Endothelial cell of umbilical vein (primary cell): ENCODE results near the gene FSTL4. TPM values are rescaled to one million over a fixed set of nuclear protein-coding genes. Genes with fewer than 3 reads are reported as not detected.
"Not testable (repeated sequence)": the region's sequence is repeated elsewhere in the genome, so short reads cannot be mapped to it uniquely, and the experiment has no call there.

Experiments used
- BruUV-seq: library from RNA; stranded (reverse); fragments of 400-500 nt; replicated peaks from 2 replicates; lab custom pipeline; 2021; lab: Mats Ljungman, UMichigan
- CTCF ChIA-PET: fragments of 300-600, 350-600 bp; sonication (Branson Sonifier 250); formaldehyde crosslinking; loops from one replicate; lab custom pipeline; 2021; ENCODE audit warnings: antibody characterized with exemption, inconsistent platforms; lab: Charles Lee
- POLR2A ChIA-PET: fragments of 300-600, 350-600 bp; sonication (Branson Sonifier 250); formaldehyde crosslinking; loops from one replicate; lab custom pipeline; 2021; ENCODE audit warnings: antibody characterized with exemption, inconsistent platforms; lab: Charles Lee
- DNase-seq: peaks from one replicate; pipeline ENCODE4 v3.0.0-alpha.2; 2011; ENCODE audit warnings: low read depth, low spot score
- FAIRE-seq: peaks from 2 replicates; lab custom pipeline; 2011; peaks lifted over from hg19 to GRCh38; lab: Jason Lieb, UNC
- H2AFZ ChIP-seq: 2 replicates; pipeline ENCODE4 v1.6.0; 2012; ENCODE audit warnings: low read depth, low read length, control low read depth, inconsistent platforms
- H3K27ac ChIP-seq: 2 replicates; pipeline ENCODE4 v1.5.1; 2011; ENCODE audit warnings: low read depth, mild to moderate bottlenecking, control low read depth, low read length, moderate library complexity; ENCODE audit not compliant: insufficient read depth
- H3K27me3 ChIP-seq, 2 experiments: 2 replicates each; pipeline versions ENCODE4 v1.6.0 to v1.6.1; 2011; ENCODE audit warnings: low read length in 2 of 2, mixed read lengths in 1 of 2; ENCODE audit not compliant: control insufficient read depth in 2 of 2, insufficient read depth in 2 of 2
- H3K36me3 ChIP-seq, 2 experiments: 2 replicates in 1 of 2; 3 replicates in 1 of 2; pipeline ENCODE4 v1.5.1; 2011; ENCODE audit warnings: low read length in 2 of 2, mild to moderate bottlenecking in 1 of 2, moderate library complexity in 1 of 2; ENCODE audit not compliant: control insufficient read depth in 2 of 2, insufficient read depth in 2 of 2; ENCODE audit errors: extremely low read depth in 1 of 2
- H3K4me1 ChIP-seq: 3 replicates; pipeline ENCODE4 v1.5.1; 2011; ENCODE audit warnings: mild to moderate bottlenecking, low read length; ENCODE audit not compliant: control insufficient read depth, insufficient read depth; ENCODE audit errors: extremely low read depth
- H3K4me2 ChIP-seq: 2 replicates; pipeline ENCODE4 v1.6.1; 2011; ENCODE audit warnings: low read length, control low read depth, mixed read lengths; ENCODE audit not compliant: insufficient read depth
- H3K4me3 ChIP-seq, 3 experiments: fragments of 200-600 bp in 1 of 3; sonication (generic), shearing (Covaris generic) in 1 of 3; replicated peaks in 1 of 3; 2 replicates each; pipeline ENCODE4 v1.5.1; 2011 to 2016; ENCODE audit warnings: control low read depth in 3 of 3, low read length in 3 of 3, mild to moderate bottlenecking in 2 of 3, inconsistent platforms in 1 of 3, low read depth in 1 of 3, moderate library complexity in 1 of 3; ENCODE audit not compliant: insufficient read depth in 1 of 3
- H3K79me2 ChIP-seq: 2 replicates; pipeline ENCODE4 v1.6.0; 2012; ENCODE audit warnings: low read length, inconsistent platforms; ENCODE audit not compliant: control insufficient read depth, insufficient read depth
- H3K9ac ChIP-seq: replicated peaks from 2 replicates; pipeline ENCODE3; 2011; ENCODE audit warnings: low read length, control low read depth; ENCODE audit not compliant: insufficient read depth; ENCODE audit errors: extremely low read depth
- H3K9me1 ChIP-seq: replicated peaks from 3 replicates; pipeline ENCODE4 v1.6.0; 2011; ENCODE audit warnings: mild to moderate bottlenecking, low read length; ENCODE audit not compliant: control insufficient read depth, insufficient read depth; ENCODE audit errors: extremely low read depth
- H3K9me3 ChIP-seq: replicated peaks from 2 replicates; pipeline ENCODE4 v1.5.1; 2012; ENCODE audit warnings: low read length, inconsistent platforms; ENCODE audit not compliant: control insufficient read depth, insufficient read depth
- H4K20me1 ChIP-seq: replicated peaks from 2 replicates; pipeline ENCODE3; 2011; ENCODE audit warnings: mild to moderate bottlenecking, low read length; ENCODE audit not compliant: control insufficient read depth, insufficient read depth; ENCODE audit errors: extremely low read depth
- FOS ChIP-seq: IDR thresholded peaks from 2 replicates; pipeline ENCODE4 v1.6.1; 2011; ENCODE audit warnings: mild to moderate bottlenecking, low read length, moderate library complexity, borderline replicate concordance; ENCODE audit not compliant: insufficient read depth
- GATA2 ChIP-seq: IDR thresholded peaks from 2 replicates; pipeline ENCODE4 v1.7.0; 2011; ENCODE audit warnings: low read depth, mild to moderate bottlenecking, moderate library complexity, mixed read lengths, low read length; ENCODE audit not compliant: insufficient read length, insufficient read depth
- MYC ChIP-seq: IDR thresholded peaks from one replicate; pipeline ENCODE4 v1.6.1; 2011; ENCODE audit warnings: mild to moderate bottlenecking, low read depth, low read length
- POLR2A ChIP-seq: IDR thresholded peaks from 2 replicates; pipeline ENCODE4 v1.6.1; 2012; ENCODE audit warnings: low read depth, mild to moderate bottlenecking, control low read depth, low read length
- POLR2AphosphoS5 ChIP-seq: IDR thresholded peaks from 2 replicates; pipeline ENCODE4 v1.6.1; 2012; ENCODE audit warnings: low read depth, mild to moderate bottlenecking, control low read depth, low read length, moderate library complexity; ENCODE audit not compliant: insufficient read depth
- dilution Hi-C: fragments of 300-500 bp; cut with MboI; formaldehyde crosslinking; loops from one replicate; pipeline ENCODE4 v1.15.0; 2019; ENCODE audit warnings: low sequenced_read_pairs; ENCODE audit not compliant: extremely low pct_ligation_motif_present
- intact Hi-C: fragments of 100-400 bp; cut with micrococcal nuclease; formaldehyde crosslinking; loops from one replicate; pipeline ENCODE4 v1.10.0; 2022
- polyA plus RNA-seq, 4 experiments: library from polyadenylated mRNA; depleted of rRNA in 3 of 4; stranded (reverse) in 3 of 4; unstranded in 1 of 4; fragments of >200 nt; gene quantifications; 2 replicates each; pipeline versions ENCODE4 v1.2.1 to v1.2.3, GENCODE V29; 2011 to 2012; ENCODE audit warnings: missing spikeins in 1 of 4
- total RNA-seq: library from RNA; stranded (reverse); gene quantifications from 2 replicates; pipeline ENCODE4 v1.2.3, GENCODE V29; 2021
- TF ChIP-seq, protein P1 (sequence below): IDR thresholded peaks from 2 replicates; pipeline ENCODE4 v1.6.1; 2011; ENCODE audit not compliant: insufficient read depth, insufficient read length

Gene FSTL4
- total and polyA plus RNA-seq, 2 donors (not counting 3 experiments of a cell fraction or from before 2014, with no cell fraction given), result 0.18 TPM; not detected in 1

DNA sequence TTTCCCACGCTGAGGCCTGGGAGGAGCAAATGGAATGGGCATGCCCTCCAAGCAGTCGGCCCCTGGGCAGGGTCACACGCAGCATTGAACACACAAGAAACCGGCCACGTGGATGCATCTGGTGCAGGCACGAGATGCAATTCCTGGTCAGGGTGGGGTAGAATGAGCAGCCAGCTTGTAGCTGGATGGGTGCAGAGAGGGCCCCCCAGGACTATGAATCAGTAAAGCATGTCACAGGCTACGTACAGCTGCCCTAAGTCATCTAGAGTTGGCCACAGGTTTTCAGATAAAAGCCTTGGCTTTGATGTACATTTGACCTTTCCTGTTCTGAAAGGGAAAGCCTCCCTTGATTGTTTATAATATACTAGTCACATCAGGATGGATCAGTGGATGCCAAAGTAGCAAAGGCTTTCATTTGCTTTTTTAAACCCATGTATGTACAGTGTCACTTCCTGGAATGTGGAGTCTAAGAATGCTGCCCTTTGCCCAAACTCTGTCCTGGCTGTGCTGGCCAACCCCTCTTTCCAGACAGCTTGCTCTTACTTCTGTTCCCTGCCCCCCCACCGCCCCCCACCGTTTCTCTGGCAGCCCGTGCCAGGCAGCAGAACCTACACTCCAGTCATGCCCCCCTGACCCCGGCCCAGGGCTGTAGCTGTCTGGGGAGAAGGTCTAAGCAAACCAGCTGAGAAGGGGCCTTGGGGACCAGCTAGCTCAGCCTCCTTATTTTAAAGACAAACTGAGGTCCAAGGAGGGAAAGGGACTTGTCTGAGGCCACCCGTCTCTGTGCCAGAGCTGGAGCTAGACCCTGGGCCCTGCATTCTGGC is 391.3 kb downstream of the FSTL4 start:
- Histone ChIP-seq H2AFZ (peak overlapping the region; percentile 57), H3K4me3 (no peak overlapping the region), H3K4me2 (no peak overlapping the region), H3K4me1 (peaks cover 10% of the 10 kb centered on the region), H3K9me3 (no peaks in the 10 kb centered on the region), H3K79me2 (no peaks in the 10 kb centered on the region), H3K27ac (peak overlapping the region; percentile 57), H3K9ac (no peak overlapping the region), H3K9me1 (no peaks in the 10 kb centered on the region), H3K36me3 (no peaks in the 10 kb centered on the region), H3K27me3 (no peaks in the 10 kb centered on the region), H4K20me1 (no peaks in the 10 kb centered on the region)
- dilution Hi-C loops (no loop called here), intact Hi-C loops (loop anchor here (2.0 kb wide), 1 partner anchor 20 kb away; no protein-coding TSS in a partner anchor)
- TF ChIP-seq MYC, result no peak
- TF ChIP-seq, protein P1, sequence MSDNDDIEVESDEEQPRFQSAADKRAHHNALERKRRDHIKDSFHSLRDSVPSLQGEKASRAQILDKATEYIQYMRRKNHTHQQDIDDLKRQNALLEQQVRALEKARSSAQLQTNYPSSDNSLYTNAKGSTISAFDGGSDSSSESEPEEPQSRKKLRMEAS, result peak; percentile 2
- TF ChIP-seq POLR2AphosphoS5, result peak; percentile 36
- FAIRE-seq (peak; percentile 89), DNase-seq (peak; percentile 67)
- BruUV-seq, result no TSS peak
- ChIA-PET POLR2A (no interaction called here), CTCF (interaction anchor here (0.9 to 2.8 kb wide), 6 partner anchors 15 to 67 kb away, joined by 4 to 12 read pairs (median 8); no protein-coding TSS in a partner anchor)

DNA sequence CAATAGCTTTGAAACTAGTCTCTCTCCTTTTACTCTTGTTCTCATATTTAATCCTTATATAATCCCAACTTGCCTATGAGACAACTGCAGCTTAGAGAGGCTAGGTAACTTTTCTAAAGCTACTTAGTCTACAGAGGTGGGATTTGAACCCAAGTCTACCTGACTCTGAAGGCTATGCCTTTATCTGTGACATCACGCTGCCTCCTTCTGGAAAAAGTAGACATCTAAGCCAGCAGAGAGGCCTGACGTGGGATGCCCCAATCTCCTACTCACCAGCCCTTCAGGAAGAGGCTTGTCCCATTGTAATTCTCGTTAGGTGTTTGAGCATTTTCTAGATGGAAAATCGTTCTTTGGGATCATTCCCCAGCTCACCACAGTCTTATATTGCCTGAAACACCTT is 393.0 kb downstream of the FSTL4 start:
- TF ChIP-seq FOS, result no peak
- no peak for TF ChIP-seq POLR2A
- no peak for TF ChIP-seq POLR2AphosphoS5
- TF ChIP-seq, protein P1, result no peak
- TF ChIP-seq GATA2, result no peak
- no peak for FAIRE-seq
- intact Hi-C loops, result no loop called here

DNA sequence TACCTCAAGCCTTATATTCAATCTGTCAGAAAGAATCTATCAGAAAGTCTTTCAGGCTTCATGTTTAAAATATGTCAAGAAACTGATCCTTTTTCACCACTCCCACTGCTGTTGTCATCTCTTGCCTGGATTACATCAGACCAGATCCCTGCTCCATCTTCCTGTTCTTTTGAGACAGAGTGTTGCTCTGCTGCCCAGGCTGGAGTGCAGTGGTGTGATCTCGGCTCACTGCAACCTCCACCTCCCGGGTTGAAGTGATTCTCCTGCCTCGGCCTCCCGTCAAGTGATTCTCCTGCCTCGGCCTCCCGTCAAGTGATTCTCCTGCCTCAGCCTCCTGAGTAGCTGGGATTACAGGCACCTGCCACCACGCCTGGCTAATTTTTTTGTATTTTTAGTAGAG is 396.2 kb downstream of the FSTL4 start:
- H3K9ac ChIP-seq, BruUV-seq, H2AFZ ChIP-seq, H3K4me3 ChIP-seq, H3K9me1 ChIP-seq, FAIRE-seq, H4K20me1 ChIP-seq, POLR2A ChIA-PET, dilution Hi-C loops, H3K27me3 ChIP-seq, H3K4me2 ChIP-seq, CTCF ChIA-PET, intact Hi-C loops, H3K36me3 ChIP-seq, H3K27ac ChIP-seq, DNase-seq, H3K79me2 ChIP-seq, H3K9me3 ChIP-seq: not testable (repeated sequence)
- peaks cover 19% of the 10 kb centered on the region for H3K4me1 ChIP-seq

More for the DNA sequence above, 393.0 kb downstream of the FSTL4 start:
- no peaks in the 10 kb centered on the region for H3K9me3 ChIP-seq
- ChIA-PET CTCF (interaction anchor here (1.0 to 2.8 kb wide), 4 partner anchors 21 to 38 kb away, joined by 3 to 12 read pairs (median 8); no protein-coding TSS in a partner anchor), POLR2A (no interaction called here)
- no peaks in the 10 kb centered on the region for H3K9me1 ChIP-seq
- no TSS peak for BruUV-seq
- dilution Hi-C loops, result no loop called here
- H3K27ac ChIP-seq, result no peak overlapping the region
- no peak for DNase-seq
- no peaks in the 10 kb centered on the region for H3K79me2 ChIP-seq
- H3K4me2 ChIP-seq, result no peak overlapping the region
- peaks cover 17% of the 10 kb centered on the region for H3K4me1 ChIP-seq
- H4K20me1 ChIP-seq, result no peaks in the 10 kb centered on the region
- no peak overlapping the region for H3K9ac ChIP-seq
- no peaks in the 10 kb centered on the region for H3K36me3 ChIP-seq
- H3K4me3 ChIP-seq, result no peak overlapping the region
- no peak overlapping the region for H2AFZ ChIP-seq
- H3K27me3 ChIP-seq, result no peaks in the 10 kb centered on the region
